Measurements from ENCODE around the gene FUT8.

FUT8 gene

GRCh38 chr14:65783101-65783500 is 370.6 kb downstream of the FUT8 start:
- no peak for DNase-seq

- DNase-seq = no peak
Observed at GRCh38 chr14:65783576-65783975, 371.0 kb downstream of the FUT8 start.

GRCh38 chr14:65784574-65784973 is 372.0 kb downstream of the FUT8 start:
- no peak for DNase-seq

- no peak for DNase-seq
Observed at GRCh38 chr14:65787461-65787860, 374.9 kb downstream of the FUT8 start.

- DNase-seq = no peak
Observed at GRCh38 chr14:65788876-65789275, 376.3 kb downstream of the FUT8 start.

- DNase-seq = no peak
Observed at GRCh38 chr14:65789363-65789762, 376.8 kb downstream of the FUT8 start.

DNA sequence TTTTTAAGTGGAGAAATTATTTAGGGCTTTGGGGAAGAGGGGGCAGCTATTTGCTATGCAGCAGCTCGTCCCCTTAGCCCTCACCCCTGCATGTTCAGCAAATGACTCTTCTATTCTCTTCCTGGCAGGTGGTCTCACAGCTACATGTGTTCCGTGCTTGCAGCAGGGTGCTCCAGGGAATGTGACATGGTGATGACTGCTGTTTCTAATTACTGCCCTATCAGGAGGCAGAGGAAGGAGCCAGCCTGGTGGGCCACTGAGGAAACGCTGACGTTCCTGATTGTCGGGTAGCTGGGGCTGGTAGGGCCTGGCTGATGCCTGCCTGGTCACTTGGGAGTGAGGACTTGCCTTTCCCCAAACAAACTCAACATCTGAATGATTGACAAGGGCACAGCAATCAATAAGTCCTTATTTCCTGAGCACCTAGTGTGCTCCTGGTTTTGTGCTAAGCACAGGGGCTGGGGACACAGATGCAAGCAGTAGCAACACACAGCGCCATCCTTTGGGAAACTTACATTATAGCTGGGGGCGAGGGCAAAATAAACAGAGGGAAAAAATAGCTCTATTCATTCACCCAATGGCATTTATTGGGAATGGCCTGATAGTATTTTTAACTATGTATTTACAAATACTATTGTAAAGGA is 377.8 kb downstream of the FUT8 start:
- DNase-seq = no peak

DNA sequence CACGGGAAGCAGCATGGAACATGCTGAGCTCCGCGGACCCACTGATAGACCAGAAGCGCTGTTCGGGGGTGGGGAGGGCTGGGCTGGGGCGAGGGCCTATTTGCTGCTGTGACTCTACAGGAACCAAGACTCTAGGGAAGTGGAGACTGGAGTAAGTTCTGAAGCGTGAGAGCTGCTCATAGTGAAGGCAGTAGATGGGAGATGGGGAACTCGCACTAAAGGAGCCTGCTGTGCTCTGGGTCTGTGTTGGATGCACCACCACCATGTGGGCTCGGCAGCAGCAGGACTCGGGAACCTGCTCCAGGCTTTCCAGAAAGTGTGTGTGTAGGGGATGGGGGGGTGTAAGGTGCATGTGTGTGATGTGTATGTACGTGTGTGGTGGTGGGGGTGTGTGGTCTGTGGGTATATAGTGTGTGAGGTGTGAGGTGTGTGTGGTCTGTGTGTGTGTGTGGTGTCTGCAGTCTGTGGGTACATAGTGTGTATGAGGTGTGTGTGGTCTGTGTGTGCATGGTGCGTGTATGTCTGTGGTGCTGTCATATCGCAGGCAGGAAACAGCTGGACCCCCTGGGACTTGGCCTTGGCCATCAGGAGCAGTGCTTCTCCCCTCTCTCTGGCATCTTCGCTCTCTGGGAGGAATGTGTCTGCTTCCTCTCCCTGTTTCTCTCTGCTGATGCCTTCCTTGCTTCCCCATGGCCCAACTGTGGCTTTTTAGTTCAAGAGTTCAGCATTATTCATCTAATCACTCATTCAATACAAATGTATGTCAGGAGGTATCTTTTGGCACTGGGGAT is 378.9 kb downstream of the FUT8 start:
- DNase-seq = no peak

- no peak for DNase-seq
Observed at GRCh38 chr14:65792208-65792905, 379.8 kb downstream of the FUT8 start.
